Measurements from ENCODE around the gene XKR3.
"Not testable (repeated sequence)": the region's sequence is repeated elsewhere in the genome, so short reads cannot be mapped to it uniquely, and the experiment has no call there.

XKR3 gene

DNA sequence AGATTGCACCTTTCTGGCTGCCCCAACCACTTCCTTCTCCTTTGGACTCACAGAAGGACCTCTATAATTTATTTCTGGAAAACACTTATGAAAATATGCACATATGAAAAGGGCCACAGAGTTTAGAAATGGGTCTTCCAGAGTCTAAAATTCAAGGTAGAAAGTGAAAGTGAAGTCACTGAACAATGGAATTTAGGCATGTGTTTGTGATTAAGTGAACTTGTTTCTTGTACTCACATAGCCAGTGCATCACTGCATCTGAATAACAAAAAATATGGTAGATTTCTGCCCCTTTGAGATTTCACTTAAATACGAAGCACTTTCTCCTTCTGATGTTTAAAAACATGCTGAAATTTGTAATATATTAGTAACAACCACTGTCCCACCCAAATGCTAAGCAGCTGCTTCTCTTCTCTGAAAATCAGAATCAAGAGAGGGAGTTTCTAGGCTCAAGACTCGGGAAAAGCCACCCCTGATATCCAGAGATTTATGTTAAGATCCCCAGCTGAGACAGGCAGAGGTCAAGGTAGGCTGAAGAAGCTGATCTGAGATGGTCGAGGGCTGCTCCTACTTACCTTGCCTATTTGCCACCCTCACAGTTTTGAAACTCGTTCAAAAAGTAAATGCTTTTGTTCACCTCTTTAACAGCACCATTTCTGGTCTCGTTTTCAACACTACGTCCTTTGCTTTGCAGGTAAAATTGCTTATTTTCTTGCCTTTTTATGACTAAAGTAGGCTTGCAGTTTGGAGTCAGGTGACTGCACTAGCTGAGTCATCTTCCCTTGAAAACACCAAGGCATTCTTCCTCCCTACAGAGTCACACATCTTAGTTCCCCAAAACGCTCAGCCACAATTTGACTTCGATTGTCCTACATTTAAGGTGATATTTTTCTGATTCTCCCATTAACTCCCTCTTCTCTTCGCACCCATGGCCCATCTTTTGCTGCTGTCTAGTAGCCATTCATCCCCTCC lies at the start of gene XKR3:
XKR3 (minus strand) TSS at position 696 of the 972 bp plus-strand sequence. CDS start 17,338 bp downstream, outside the sequence.
- no peak for DNase-seq

- not testable (repeated sequence) for DNase-seq
These were observed 44.4 kb upstream of the XKR3 start for GRCh38 chr22:16869640-16870039.

GRCh38 chr22:16866167-16866566 lies 41.0 kb upstream of the XKR3 start:
- DNase-seq, result no peak

GRCh38 chr22:16856851-16857250 lies 31.6 kb upstream of the XKR3 start:
- DNase-seq, result not testable (repeated sequence)

DNA sequence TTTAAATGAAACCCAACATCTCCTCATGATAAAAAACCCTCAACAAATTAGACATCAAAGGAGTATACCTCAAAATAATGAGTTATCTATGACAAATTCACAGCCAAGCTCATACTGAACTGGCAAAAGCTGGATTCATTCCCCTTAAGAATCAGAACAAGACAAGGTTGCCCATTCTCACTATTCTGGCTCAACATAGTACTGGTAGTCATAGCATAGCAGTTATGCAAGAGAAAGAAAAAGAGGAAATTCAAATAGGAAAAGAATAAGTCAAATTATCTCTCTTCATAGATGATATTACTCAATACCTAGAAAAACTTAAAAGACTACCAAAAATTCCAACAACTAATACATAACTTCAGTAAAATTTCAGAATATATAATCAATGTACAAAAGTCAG lies 29.4 kb upstream of the XKR3 start:
- no peak for DNase-seq

- DNase-seq, result not testable (repeated sequence)
These were observed 26.2 kb upstream of the XKR3 start for GRCh38 chr22:16851268-16851996.

GRCh38 chr22:16847271-16847670 lies 22.1 kb upstream of the XKR3 start:
- DNase-seq, result no peak

DNA sequence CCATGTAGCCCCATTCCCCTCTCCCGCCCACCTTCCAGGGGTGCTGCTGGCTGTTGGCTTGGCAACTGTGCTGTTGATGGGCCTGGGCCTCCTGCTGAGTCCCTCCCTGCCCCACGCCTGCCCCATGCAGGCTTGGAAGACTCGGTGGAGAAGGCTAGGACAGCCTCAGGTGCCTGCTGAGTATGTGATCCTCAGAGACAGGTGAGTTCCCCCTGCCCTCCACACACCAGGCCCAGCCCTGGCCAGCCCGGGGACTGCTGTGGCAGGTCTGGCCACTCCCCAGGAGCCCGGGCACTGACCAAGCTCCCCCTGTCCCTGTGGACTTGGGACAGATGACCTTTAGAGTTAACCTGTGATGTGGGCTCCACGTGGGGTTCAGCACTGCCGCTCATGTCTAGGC lies 20.7 kb upstream of the XKR3 start:
- no peak for DNase-seq

- DNase-seq, result no peak
These were observed 20.3 kb upstream of the XKR3 start for GRCh38 chr22:16845465-16845864.

DNA sequence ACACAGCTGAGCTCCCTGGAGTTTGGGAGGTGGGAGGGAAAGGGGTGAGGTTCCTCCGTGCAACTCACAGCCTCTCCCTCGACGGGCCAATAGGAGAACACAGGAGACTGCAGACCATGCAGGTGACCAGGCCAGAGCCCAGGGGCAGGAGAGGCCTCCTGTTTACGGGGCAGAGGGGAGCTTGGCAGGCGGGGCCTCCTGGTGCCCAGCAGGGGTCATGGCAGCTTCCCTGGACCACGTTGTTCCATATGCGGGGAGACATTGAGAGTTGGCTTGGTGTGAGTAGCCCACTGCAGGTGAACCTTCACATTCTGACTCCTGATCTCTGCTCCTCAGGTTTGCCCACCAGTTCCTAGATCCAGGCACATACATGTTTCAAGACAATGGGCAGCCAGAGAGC lies 19.3 kb upstream of the XKR3 start:
- DNase-seq, result no peak

DNA sequence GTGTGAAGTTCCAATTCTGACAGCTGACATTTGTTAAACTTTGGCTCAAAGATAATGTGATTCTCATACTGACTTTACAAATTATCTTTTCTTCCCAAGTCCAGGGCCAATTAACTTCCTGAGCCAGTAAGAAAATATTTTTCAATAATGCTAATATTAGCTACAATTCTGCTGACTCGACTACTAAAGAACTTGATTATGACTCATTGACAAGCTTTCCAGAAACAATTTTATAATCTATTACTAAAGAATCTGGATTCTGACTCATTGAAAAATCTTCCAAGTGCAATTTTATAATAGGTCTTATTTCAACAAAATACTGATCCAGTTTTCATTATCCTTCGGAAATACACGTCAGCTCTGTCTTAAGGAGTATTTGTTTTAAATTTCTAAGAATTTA lies 12.9 kb upstream of the XKR3 start:
- no peak for DNase-seq

- DNase-seq, result no peak
These were observed 9.8 kb upstream of the XKR3 start for GRCh38 chr22:16834971-16835370.

DNA sequence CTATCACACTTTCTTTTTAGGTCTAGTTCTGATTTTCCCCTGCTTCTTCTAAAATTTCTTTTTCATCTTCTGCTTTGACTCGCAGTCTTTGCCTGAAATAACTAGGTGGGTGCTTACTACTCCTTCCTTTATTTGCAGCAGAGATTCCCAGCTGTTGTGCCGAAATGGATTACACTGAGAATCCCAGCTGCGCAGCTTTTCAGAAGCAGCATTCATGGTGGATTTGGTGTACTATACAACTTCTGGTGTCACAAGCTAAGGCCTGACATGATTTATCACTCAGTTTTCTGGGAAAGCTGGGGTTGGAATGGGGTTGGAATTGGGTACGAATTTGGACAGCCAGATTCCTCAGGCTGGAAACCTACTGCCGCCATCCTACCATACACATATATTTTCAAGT lies 6.0 kb upstream of the XKR3 start:
- no peak for DNase-seq

GRCh38 chr22:16829985-16830384 lies 4.8 kb upstream of the XKR3 start:
- DNase-seq, result no peak

DNA sequence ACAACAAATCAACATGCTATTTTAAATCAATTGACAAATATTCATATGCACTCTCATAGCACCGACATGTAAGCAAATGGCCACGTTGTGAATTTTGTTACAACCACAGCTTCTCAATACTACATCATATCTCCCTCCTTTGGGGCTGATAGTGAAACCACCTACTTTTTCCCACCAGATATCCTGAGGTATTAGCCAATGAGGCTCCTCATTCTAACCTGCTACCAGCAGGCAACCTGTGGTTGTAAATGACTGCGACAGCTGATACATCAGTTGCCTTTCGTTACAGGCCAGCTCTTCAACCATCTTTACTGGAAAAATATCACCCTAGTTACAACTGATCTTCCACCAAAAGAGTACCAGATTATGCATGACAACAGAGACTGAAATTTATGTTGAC lies 3.7 kb upstream of the XKR3 start:
- no peak for DNase-seq

DNA sequence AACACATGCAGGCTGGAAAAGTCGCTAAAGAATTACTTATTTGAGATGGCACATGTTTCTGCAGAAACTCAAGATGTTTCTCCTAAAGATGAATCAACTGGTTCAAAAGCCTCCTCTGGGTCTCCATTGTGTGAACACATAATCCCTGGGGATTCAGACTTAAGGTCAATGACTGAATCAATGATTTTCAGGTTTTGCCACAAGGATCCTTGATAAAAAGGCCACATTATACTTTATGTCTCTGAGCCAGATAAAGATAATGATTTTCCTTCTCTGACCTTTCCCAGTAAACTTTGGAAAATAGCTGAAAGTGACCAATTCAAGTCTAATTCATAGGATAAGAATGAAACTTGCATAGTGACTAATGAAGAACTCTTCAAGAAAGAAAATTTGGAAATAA lies 2.3 kb upstream of the XKR3 start:
- DNase-seq, result no peak

DNA sequence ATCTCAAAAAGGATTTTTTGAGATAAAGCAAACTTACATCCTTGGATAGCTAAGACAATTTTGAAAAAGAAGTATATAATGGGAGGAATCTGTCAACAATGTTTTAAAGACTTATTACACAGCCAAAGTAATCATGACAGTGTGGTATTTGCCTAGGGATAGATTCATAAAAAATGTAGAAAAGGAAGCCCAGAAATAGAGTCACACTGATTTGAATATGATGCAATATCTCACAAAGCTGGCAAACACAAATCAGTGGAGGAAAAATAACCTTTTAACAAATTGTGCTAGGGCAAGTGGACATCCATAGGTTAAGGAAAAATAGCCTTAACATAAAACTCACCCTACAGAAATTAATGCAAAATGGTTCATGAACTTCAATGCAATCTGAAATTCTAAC lies 6.0 kb downstream of the XKR3 start:
- no peak for DNase-seq

GRCh38 chr22:16818538-16818937 lies 6.7 kb downstream of the XKR3 start:
- DNase-seq, result no peak

GRCh38 chr22:16815073-16815472 lies 10.1 kb downstream of the XKR3 start:
- DNase-seq, result no peak

DNA sequence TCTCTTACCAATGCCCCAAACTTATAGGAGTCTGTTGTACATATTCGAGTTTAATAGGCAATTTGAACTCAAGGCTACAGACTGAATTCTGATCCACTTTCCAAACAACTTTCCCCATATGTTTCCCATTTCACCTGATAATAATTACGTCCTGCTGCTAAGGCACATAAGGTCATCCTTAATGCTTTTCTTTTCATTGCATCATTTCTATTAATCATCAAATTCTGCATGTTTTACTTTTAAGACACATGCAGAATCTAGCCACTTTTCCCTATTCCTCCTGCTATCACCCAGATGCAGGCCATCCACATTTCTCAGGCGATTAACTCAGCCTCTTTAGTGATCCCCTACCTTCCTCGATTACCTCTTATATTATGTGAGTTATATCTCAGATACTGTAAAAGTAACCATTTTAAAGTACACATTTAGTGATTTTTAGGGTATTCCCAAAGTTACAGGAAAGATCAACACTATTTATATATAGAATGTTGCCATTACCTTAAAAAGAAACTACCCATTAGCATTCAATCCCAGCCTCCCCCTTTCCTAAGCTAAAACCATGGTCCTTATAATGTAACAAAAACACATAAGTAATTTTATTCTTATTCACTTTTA lies 14.9 kb downstream of the XKR3 start:
- DNase-seq, result no peak

DNA sequence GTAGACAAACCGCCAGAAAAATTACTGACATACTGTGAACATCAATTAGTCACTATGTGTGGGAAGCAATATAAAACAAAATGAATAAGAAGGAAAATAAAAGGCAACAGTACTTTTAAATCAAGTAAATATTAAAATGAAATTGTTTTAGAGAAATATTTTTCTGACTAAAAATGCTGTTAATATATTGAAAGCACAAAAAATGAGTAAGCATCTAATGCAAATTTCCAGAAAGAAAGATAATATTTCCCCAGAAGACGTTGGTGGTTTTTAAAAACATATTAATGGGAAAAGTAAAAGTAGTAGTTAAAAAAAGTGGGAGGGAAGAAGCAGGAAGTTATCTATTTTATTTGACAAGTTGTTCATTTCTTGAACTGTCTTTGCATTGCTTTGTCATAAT lies 16.5 kb downstream of the XKR3 start:
- DNase-seq, result no peak

DNA sequence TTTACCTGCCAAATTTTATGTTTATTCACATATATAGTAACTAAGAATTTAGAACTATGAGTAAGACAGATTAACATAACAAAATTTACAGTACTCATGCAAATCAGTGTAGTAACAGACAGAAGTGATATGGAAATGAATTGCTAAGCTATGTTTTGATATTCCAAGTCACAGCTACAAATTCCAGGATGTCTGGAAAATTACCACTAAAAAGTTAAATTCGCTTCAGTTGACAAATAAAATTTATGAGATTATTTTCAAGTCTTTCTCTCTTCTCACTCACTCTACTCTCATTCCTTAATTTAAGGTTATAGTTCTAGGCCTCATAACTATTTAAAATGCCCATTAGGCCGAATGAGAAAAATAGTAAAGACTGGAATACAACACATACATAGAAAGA lies 18.1 kb downstream of the XKR3 start:
- DNase-seq, result no peak

DNA sequence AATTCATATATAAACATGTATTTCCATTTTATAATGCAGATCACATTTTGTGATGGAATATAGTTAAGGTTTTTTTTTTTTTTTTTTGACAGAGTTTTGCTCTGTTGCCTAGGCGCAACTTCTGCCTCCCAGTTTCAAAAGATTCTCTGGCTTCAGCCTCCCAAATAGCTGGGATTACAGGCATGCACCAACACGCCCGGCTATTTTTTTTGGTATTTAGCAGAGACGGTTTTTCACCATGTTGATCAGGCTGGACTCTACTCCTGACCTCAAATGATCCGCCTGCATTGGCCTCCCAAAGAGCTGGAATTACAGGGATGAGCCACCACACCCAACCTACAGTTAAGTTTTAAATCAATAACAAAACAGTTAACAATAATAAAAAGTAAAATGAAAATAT lies 18.8 kb downstream of the XKR3 start:
- DNase-seq, result no peak

GRCh38 chr22:16804882-16805281 lies 20.3 kb downstream of the XKR3 start:
- no peak for DNase-seq

Measured in NCI-H446 (cell line).